ENCODE data around the gene ST3GAL3. TPM values are rescaled to one million over a fixed set of nuclear protein-coding genes. Genes with fewer than 3 reads are reported as not detected.

Gene ST3GAL3
- total RNA-seq, 1 experiment from 2014 or later: 26.0 TPM

DNA sequence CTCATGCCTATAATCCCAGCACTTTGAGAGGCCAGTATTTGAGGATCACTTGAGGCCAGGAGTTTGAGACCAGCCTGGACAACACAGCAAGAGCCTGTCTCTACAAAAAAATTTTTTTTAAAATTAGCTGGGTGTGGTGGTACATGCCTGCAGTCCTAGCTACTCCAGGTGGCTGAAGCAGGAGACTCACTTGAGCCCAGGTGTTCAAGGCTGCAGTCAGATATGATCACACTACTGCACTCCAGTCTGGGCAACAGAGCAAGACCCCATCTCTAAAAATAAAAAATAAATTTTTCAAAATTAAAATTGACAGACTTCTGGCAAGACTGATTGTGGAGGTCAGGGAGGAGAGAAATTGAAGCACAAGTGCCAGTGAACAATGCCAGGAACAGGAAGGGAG, 60.8 kb downstream of the ST3GAL3 start:
- Histone ChIP-seq H3K4me3 (ENCODE audit: low read depth in 2 of 2, low read length in 2 of 2) (no peak overlapping the region), H3K9me3 (ENCODE audit: control insufficient read depth, insufficient read depth, low read depth, low read length) (no peaks in the 10 kb centered on the region), H3K27ac (ENCODE audit: low read length) (no peak overlapping the region), H3K36me3 (ENCODE audit: control insufficient read depth, insufficient read depth, low read length) (no peaks in the 10 kb centered on the region), H3K27me3 (ENCODE audit: control insufficient read depth, insufficient read depth, low read length) (no peaks in the 10 kb centered on the region), H3K4me1 (ENCODE audit: control insufficient read depth, insufficient read depth, low read length) (peaks cover 8% of the 10 kb centered on the region; the same call in 1 of the 2 replicates)
- ATAC-seq (no peak), DNase-seq (ENCODE audit: low read depth, low spot score) (no peak)
- ChIA-PET POLR2A (no interaction called here), CTCF (interaction anchor here (0.6 kb wide), 1 partner anchor 247 kb away, joined by 3 read pairs; no protein-coding TSS in a partner anchor)
- TF ChIP-seq, protein P1, sequence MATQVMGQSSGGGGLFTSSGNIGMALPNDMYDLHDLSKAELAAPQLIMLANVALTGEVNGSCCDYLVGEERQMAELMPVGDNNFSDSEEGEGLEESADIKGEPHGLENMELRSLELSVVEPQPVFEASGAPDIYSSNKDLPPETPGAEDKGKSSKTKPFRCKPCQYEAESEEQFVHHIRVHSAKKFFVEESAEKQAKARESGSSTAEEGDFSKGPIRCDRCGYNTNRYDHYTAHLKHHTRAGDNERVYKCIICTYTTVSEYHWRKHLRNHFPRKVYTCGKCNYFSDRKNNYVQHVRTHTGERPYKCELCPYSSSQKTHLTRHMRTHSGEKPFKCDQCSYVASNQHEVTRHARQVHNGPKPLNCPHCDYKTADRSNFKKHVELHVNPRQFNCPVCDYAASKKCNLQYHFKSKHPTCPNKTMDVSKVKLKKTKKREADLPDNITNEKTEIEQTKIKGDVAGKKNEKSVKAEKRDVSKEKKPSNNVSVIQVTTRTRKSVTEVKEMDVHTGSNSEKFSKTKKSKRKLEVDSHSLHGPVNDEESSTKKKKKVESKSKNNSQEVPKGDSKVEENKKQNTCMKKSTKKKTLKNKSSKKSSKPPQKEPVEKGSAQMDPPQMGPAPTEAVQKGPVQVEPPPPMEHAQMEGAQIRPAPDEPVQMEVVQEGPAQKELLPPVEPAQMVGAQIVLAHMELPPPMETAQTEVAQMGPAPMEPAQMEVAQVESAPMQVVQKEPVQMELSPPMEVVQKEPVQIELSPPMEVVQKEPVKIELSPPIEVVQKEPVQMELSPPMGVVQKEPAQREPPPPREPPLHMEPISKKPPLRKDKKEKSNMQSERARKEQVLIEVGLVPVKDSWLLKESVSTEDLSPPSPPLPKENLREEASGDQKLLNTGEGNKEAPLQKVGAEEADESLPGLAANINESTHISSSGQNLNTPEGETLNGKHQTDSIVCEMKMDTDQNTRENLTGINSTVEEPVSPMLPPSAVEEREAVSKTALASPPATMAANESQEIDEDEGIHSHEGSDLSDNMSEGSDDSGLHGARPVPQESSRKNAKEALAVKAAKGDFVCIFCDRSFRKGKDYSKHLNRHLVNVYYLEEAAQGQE (IDR thresholded peaks at IDR 0.05; ENCODE audit: insufficient read depth in 1 of 2, low read depth in 2 of 2, low read length in 1 of 2): no peak
- TF ChIP-seq TCF7L2 (IDR thresholded peaks at IDR 0.05; ENCODE audit: low read depth, low read length): no peak
- TF ChIP-seq CTCF (IDR thresholded peaks at IDR 0.05): no peak
- no peak for TF ChIP-seq SIN3A (IDR thresholded peaks at IDR 0.05; ENCODE audit: borderline replicate concordance, insufficient read depth, low read depth, low read length)
- TF ChIP-seq POLR2AphosphoS5 (IDR thresholded peaks at IDR 0.05; ENCODE audit: low read depth, low read length): no peak
- in situ Hi-C loops (cut with HindIII; ENCODE audit: low pct_unique_long_range_greater_than_20kb, low sequenced_read_pairs): loop anchor here (25.0 kb wide), 1 partner anchor 169 kb away; the partner anchor contains the start of genes ARTN and IPO13
- intact Hi-C loops (cut with micrococcal nuclease; ENCODE audit: unreplicated experiment): no loop called here
- BruUV-seq (replicated peaks): no TSS peak

DNA sequence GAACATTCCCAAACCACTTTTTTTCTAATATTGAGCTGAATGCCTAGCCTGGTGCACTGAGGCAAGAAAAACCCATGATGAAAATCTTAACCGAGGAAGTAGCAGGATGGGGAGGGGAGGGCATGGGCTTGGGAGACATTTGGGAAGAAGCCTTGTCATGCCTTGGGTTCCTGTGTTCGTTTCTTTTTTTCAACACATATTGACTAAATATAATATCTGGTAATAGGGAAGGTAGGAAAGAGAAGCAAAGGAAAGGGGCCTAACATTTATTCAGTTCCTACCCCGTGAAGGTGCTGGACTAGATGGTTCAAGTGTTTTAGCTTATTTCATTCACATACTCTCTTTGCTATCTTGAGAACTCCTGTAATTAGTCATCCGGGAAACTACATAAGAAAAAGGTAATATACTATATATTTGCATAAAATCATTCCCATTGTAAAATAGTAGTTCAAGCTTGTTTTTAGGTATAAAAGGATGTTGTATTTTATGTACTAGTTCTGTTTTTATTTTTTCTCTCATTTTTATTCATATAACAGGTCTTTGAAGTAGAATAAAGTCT, 62.1 kb downstream of the ST3GAL3 start:
- POLR2A ChIA-PET: interaction anchor here (0.6 kb wide), 1 partner anchor 40 kb away, joined by 7 read pairs; no protein-coding TSS in a partner anchor
- ATAC-seq (no peak), DNase-seq (ENCODE audit: low read depth, low spot score) (no peak)
- Histone ChIP-seq H3K27me3 (ENCODE audit: control insufficient read depth, insufficient read depth, low read length) (no peaks in the 10 kb centered on the region), H3K4me1 (ENCODE audit: control insufficient read depth, insufficient read depth, low read length) (no peaks in the 10 kb centered on the region), H3K27ac (ENCODE audit: low read length) (no peak overlapping the region; the same call in 1 of the 2 replicates), H3K4me3 (ENCODE audit: low read depth in 2 of 2, low read length in 2 of 2) (no peak overlapping the region), H3K9me3 (ENCODE audit: control insufficient read depth, insufficient read depth, low read depth, low read length) (no peaks in the 10 kb centered on the region), H3K36me3 (ENCODE audit: control insufficient read depth, insufficient read depth, low read length) (no peaks in the 10 kb centered on the region)
- no TSS peak for BruUV-seq (replicated peaks)
- in situ Hi-C loops (cut with HindIII; ENCODE audit: low pct_unique_long_range_greater_than_20kb, low sequenced_read_pairs) (loop anchor here (25.0 kb wide), 1 partner anchor 168 kb away; the partner anchor contains the start of genes ARTN and IPO13), intact Hi-C loops (cut with micrococcal nuclease; ENCODE audit: unreplicated experiment) (no loop called here)
- TF ChIP-seq TCF7L2 (IDR thresholded peaks at IDR 0.05; ENCODE audit: low read depth, low read length): no peak
- TF ChIP-seq POLR2AphosphoS5 (IDR thresholded peaks at IDR 0.05; ENCODE audit: low read depth, low read length): no peak
- TF ChIP-seq CTCF (IDR thresholded peaks at IDR 0.05): no peak
- TF ChIP-seq, protein P1 (IDR thresholded peaks at IDR 0.05; ENCODE audit: insufficient read depth in 1 of 2, low read depth in 2 of 2, low read length in 1 of 2): no peak
- TF ChIP-seq SIN3A (IDR thresholded peaks at IDR 0.05; ENCODE audit: borderline replicate concordance, insufficient read depth, low read depth, low read length): no peak
- CTCF ChIA-PET: no interaction called here
